Vagina (tissue), 2 donors: ENCODE measurements around the gene APOE.

Source experiments
- POLR2A ChIP-seq, 2 donors: fragments of 450-650 bp; IDR thresholded peaks; one replicate each; pipeline ENCODE4 v1.6.1; 2017; ENCODE audit warnings: antibody characterized with exemption in 2 of 2, mild to moderate bottlenecking in 2 of 2, moderate library complexity in 2 of 2
- TF ChIP-seq, protein P1 (sequence below), 3 experiments: fragments of 450-650 bp in 2 of 3; fragments of 200-600 bp in 1 of 3; sonication (generic) in 1 of 3; IDR thresholded peaks; one replicate each; pipeline ENCODE4 v1.5.1; 2017 to 2019; ENCODE audit warnings: antibody characterized with exemption in 3 of 3, mild to moderate bottlenecking in 2 of 3, moderate library complexity in 2 of 3

DNA sequence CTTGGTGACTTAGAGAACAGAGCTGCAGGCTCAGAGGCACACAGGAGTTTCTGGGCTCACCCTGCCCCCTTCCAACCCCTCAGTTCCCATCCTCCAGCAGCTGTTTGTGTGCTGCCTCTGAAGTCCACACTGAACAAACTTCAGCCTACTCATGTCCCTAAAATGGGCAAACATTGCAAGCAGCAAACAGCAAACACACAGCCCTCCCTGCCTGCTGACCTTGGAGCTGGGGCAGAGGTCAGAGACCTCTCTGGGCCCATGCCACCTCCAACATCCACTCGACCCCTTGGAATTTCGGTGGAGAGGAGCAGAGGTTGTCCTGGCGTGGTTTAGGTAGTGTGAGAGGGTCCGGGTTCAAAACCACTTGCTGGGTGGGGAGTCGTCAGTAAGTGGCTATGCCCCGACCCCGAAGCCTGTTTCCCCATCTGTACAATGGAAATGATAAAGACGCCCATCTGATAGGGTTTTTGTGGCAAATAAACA is 18.7 kb downstream of the APOE start:
- TF ChIP-seq, protein P1, sequence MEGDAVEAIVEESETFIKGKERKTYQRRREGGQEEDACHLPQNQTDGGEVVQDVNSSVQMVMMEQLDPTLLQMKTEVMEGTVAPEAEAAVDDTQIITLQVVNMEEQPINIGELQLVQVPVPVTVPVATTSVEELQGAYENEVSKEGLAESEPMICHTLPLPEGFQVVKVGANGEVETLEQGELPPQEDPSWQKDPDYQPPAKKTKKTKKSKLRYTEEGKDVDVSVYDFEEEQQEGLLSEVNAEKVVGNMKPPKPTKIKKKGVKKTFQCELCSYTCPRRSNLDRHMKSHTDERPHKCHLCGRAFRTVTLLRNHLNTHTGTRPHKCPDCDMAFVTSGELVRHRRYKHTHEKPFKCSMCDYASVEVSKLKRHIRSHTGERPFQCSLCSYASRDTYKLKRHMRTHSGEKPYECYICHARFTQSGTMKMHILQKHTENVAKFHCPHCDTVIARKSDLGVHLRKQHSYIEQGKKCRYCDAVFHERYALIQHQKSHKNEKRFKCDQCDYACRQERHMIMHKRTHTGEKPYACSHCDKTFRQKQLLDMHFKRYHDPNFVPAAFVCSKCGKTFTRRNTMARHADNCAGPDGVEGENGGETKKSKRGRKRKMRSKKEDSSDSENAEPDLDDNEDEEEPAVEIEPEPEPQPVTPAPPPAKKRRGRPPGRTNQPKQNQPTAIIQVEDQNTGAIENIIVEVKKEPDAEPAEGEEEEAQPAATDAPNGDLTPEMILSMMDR (IDR thresholded peaks at IDR 0.05) = no peak
- no peak for TF ChIP-seq POLR2A (IDR thresholded peaks at IDR 0.05)
